ENCODE measurements around the gene PTPRZ1. TPM values are rescaled to one million over a fixed set of nuclear protein-coding genes. Genes with fewer than 3 reads are reported as not detected.

Gene PTPRZ1
- total RNA-seq, 1 experiment from 2014 or later = 74.2 TPM

DNA sequence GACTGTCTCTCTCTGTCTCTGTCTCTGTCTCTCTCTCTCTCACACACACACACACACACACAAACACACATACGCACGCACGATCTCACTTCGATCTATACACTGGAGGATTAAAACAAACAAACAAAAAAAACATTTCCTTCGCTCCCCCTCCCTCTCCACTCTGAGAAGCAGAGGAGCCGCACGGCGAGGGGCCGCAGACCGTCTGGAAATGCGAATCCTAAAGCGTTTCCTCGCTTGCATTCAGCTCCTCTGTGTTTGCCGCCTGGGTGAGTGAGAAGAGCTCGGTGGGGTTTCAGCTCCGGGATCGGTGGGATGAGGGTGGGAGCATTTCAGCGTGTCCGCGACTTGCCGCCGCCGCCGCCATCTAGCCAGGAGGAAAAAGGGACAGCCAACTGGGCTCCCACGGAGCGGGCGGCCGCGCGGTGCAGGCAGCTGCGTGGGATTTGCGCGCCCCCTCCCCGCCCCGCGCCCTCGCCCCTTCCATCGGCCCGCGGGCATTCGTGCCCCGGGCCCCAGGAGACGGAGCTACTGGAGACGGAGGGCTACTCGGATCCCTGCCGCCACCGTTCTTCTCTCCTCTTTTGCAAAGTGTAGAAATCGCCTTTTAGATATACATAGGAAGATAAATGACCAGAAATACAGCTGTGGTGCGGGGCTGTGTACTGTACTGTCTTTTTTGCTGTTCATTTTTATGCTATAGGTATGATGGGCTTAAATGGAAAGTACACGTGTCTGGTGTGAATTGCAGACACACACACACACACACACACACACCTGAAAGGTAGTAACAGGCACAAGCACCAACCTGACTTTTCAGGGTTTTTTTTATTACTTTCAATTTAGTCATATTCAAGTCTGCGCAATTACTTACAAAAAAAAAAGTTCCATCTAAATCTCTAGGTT lies 581 bp downstream of the PTPRZ1 start:
- no peaks in the 10 kb centered on the region for H3K9me3 ChIP-seq (ENCODE audit: control insufficient read depth, low read depth, low read length)
- no peak overlapping the region for H2AK5ac ChIP-seq (ENCODE audit: insufficient read length, low read length)
- H3K4me3 Mint-ChIP-seq = peak overlapping the region; percentile 91 to 96
- H3K27ac Mint-ChIP-seq = peak overlapping the region; percentile 92 to 98 (median 95)
- H3K23ac ChIP-seq (ENCODE audit: insufficient read length, low read depth, low read length) = no peak overlapping the region
- no peak overlapping the region for H3K18ac ChIP-seq (ENCODE audit: insufficient read length, low read depth, low read length)
- no CpG with 5 or more reads among the region's 51 CpGs for WGBS (ENCODE audit: extremely low coverage, insufficient read length, low lambda C conversion rate)
- no peak overlapping the region for H4K8ac ChIP-seq (replicated peaks; ENCODE audit: insufficient read length, low read depth, low read length)
- H2BK12ac ChIP-seq (ENCODE audit: insufficient read length, low read depth, low read length) = no peak overlapping the region
- no peak overlapping the region for H4K5ac ChIP-seq (ENCODE audit: insufficient read length, low read depth, low read length)
- no peak overlapping the region for H2BK20ac ChIP-seq (ENCODE audit: low read depth, low read length, poor library complexity, severe bottlenecking)
- peaks cover 11% of the 10 kb centered on the region for H3K4me1 ChIP-seq (ENCODE audit: insufficient read depth, low read length)
- peaks cover 2% of the 10 kb centered on the region for H3K27me3 Mint-ChIP-seq (ENCODE audit: low read depth)
- H3K4ac ChIP-seq (ENCODE audit: low read depth, low read length) = no peak overlapping the region
- H3K9ac ChIP-seq (ENCODE audit: extremely low read depth, insufficient read length, low read length) = peak overlapping the region; percentile 88
- H3T11ph ChIP-seq (ENCODE audit: low read length) = no peak overlapping the region
- peak overlapping the region; percentile 94 for H3K4me2 ChIP-seq (ENCODE audit: insufficient read depth, insufficient read length, low read length)
- H3K27me3 ChIP-seq (ENCODE audit: insufficient read depth, low read length) = no peaks in the 10 kb centered on the region; the same call in 1 of the 2 replicates
- H3K79me1 ChIP-seq (ENCODE audit: insufficient read depth, low read depth, low read length, poor library complexity, severe bottlenecking) = peaks cover 2% of the 10 kb centered on the region
- H2BK5ac ChIP-seq (ENCODE audit: insufficient read length, low read length) = no peak overlapping the region
- H3K9me3 Mint-ChIP-seq = peaks cover 0 to 4% of the 10 kb centered on the region in 2 experiments; a peak in 2 of 5 replicates
- H3K36me3 Mint-ChIP-seq (ENCODE audit: insufficient read depth in 1 of 3, low read depth in 3 of 3) = peaks cover 11% of the 10 kb centered on the region in 3 experiments
- TF ChIP-seq, protein P1, sequence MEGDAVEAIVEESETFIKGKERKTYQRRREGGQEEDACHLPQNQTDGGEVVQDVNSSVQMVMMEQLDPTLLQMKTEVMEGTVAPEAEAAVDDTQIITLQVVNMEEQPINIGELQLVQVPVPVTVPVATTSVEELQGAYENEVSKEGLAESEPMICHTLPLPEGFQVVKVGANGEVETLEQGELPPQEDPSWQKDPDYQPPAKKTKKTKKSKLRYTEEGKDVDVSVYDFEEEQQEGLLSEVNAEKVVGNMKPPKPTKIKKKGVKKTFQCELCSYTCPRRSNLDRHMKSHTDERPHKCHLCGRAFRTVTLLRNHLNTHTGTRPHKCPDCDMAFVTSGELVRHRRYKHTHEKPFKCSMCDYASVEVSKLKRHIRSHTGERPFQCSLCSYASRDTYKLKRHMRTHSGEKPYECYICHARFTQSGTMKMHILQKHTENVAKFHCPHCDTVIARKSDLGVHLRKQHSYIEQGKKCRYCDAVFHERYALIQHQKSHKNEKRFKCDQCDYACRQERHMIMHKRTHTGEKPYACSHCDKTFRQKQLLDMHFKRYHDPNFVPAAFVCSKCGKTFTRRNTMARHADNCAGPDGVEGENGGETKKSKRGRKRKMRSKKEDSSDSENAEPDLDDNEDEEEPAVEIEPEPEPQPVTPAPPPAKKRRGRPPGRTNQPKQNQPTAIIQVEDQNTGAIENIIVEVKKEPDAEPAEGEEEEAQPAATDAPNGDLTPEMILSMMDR (conservative IDR thresholded peaks at IDR 0.05) = no peak
- no peak overlapping the region for H3K56ac ChIP-seq (ENCODE audit: insufficient read length, low read depth, low read length)
- H2BK15ac ChIP-seq (ENCODE audit: low read depth, low read length) = no peak overlapping the region
- no peak overlapping the region for H2BK120ac ChIP-seq (ENCODE audit: low read depth, low read length, poor library complexity, severe bottlenecking)
- no peaks in the 10 kb centered on the region for H4K20me1 ChIP-seq (ENCODE audit: control insufficient read depth, insufficient read depth, insufficient read length)
- peaks cover 34 to 41% of the 10 kb centered on the region in 2 experiments for H3K4me1 Mint-ChIP-seq
- H3K23me2 ChIP-seq (ENCODE audit: insufficient read length, low read depth, low read length, poor library complexity, severe bottlenecking) = peaks cover 4% of the 10 kb centered on the region
- no peak overlapping the region for H2AFZ ChIP-seq (ENCODE audit: low read length)
- DNase-seq = peak; percentile 44
- H3K14ac ChIP-seq (ENCODE audit: insufficient read depth, low read length) = peak overlapping the region; percentile 76
- no peak overlapping the region for H4K91ac ChIP-seq (ENCODE audit: insufficient read length, low read depth, low read length)
- peaks cover 38% of the 10 kb centered on the region for H3K79me2 ChIP-seq (ENCODE audit: insufficient read depth, low read length)
- H3K27ac ChIP-seq (ENCODE audit: insufficient read length, low read depth, low read length) = no peak overlapping the region
